ENCODE data around the gene GUK1. TPM values are rescaled to one million over a fixed set of nuclear protein-coding genes. Genes with fewer than 3 reads are reported as not detected.
A peak's percentile ranks its signal among the peaks of the same experiment; 100 is the strongest.

GUK1 gene
- total RNA-seq, 1 experiment from 2014 or later = 268 TPM

GRCh38 chr1:228150120-228150460 is 10.0 kb downstream of the GUK1 start:
- no peak for DNase-seq (ENCODE audit: low read depth)

- peak; percentile 43 for DNase-seq (ENCODE audit: low read depth)
These were observed 10.5 kb downstream of the GUK1 start for GRCh38 chr1:228150461-228151179.

- peak; percentile 5 for DNase-seq (ENCODE audit: low read depth)
These were observed 11.3 kb downstream of the GUK1 start for GRCh38 chr1:228151180-228151925.

GRCh38 chr1:228152097-228152917 is 12.2 kb downstream of the GUK1 start:
- DNase-seq (ENCODE audit: low read depth) = no peak

- DNase-seq (ENCODE audit: low read depth) = no peak
These were observed 12.8 kb downstream of the GUK1 start for GRCh38 chr1:228152918-228153258.

- no peak for DNase-seq (ENCODE audit: low read depth)
These were observed 14.1 kb downstream of the GUK1 start for GRCh38 chr1:228154021-228154669.

- no peak for DNase-seq (ENCODE audit: low read depth)
These were observed 14.8 kb downstream of the GUK1 start for GRCh38 chr1:228154670-228155571.

- no peak for DNase-seq (ENCODE audit: low read depth)
These were observed 15.8 kb downstream of the GUK1 start for GRCh38 chr1:228155596-228156514.

- DNase-seq (ENCODE audit: low read depth) = no peak
These were observed 16.4 kb downstream of the GUK1 start for GRCh38 chr1:228156515-228156881.

- no peak for DNase-seq (ENCODE audit: low read depth)
These were observed 17.1 kb downstream of the GUK1 start for GRCh38 chr1:228156941-228157728.

- DNase-seq (ENCODE audit: low read depth) = no peak
These were observed 17.6 kb downstream of the GUK1 start for GRCh38 chr1:228157729-228158126.

- DNase-seq (ENCODE audit: low read depth) = no peak
These were observed 18.3 kb downstream of the GUK1 start for GRCh38 chr1:228158151-228159007.

- no peak for DNase-seq (ENCODE audit: low read depth)
These were observed 19.1 kb downstream of the GUK1 start for GRCh38 chr1:228159008-228159665.

GRCh38 chr1:228160201-228160761 is 20.2 kb downstream of the GUK1 start:
- DNase-seq (ENCODE audit: low read depth) = no peak

GRCh38 chr1:228161362-228161761 is 21.3 kb downstream of the GUK1 start:
- DNase-seq (ENCODE audit: low read depth) = no peak

- no peak for DNase-seq (ENCODE audit: low read depth)
These were observed 21.8 kb downstream of the GUK1 start for GRCh38 chr1:228161866-228162265.

- DNase-seq (ENCODE audit: low read depth) = peak; percentile 58
These were observed 22.4 kb downstream of the GUK1 start for GRCh38 chr1:228162286-228163006.

Data from Daoy (cell line).